Activated T-helper 1 cell treated with anti-CD3 and anti-CD28 coated beads, Interleukin-12 subunit alpha, Interleukin-12 subunit beta, Interleukin-2, Interleukin-4 antibody, amounts not matched to agents 30 ng/mL and 10 ng/mL and 1 ng/mL, durations not matched to agents 14 hours and 24 hours and 36 hours (primary cell): ENCODE measurements around the gene EPHA2. TPM values are rescaled to one million over a fixed set of nuclear protein-coding genes. Genes with fewer than 3 reads are reported as not detected.

ENCODE experiments used
- DNase-seq: peaks from one replicate; pipeline ENCODE4 v3.0.0; 2021; ENCODE audit warnings: low spot score
- H3K27ac Mint-ChIP-seq: one replicate; pipeline ENCODE4 v1.8.0; 2021; ENCODE audit warnings: mild to moderate bottlenecking, mixed read lengths
- H3K27me3 Mint-ChIP-seq: one replicate; pipeline ENCODE4 v1.8.0; 2022; ENCODE audit warnings: mild to moderate bottlenecking, moderate library complexity, mixed read lengths; ENCODE audit not compliant: insufficient read depth
- H3K36me3 Mint-ChIP-seq: one replicate; pipeline ENCODE4 v1.8.0; 2021; ENCODE audit warnings: low read depth, mixed read lengths
- H3K4me1 Mint-ChIP-seq: one replicate; pipeline ENCODE4 v1.8.0; 2021; ENCODE audit warnings: low read depth, mixed read lengths
- H3K4me3 Mint-ChIP-seq: one replicate; pipeline ENCODE4 v1.8.0; 2021; ENCODE audit warnings: mild to moderate bottlenecking, moderate library complexity, mixed read lengths
- H3K9me3 Mint-ChIP-seq: one replicate; pipeline ENCODE4 v1.8.0; 2021; ENCODE audit warnings: mixed read lengths
- intact Hi-C: fragments of 100-400 bp; cut with micrococcal nuclease; formaldehyde crosslinking; loops from one replicate; pipeline ENCODE4 v1.15.1; 2024
- total RNA-seq: library from RNA; stranded (reverse); gene quantifications from 2 replicates; pipeline ENCODE4 v1.2.3, GENCODE V29; 2022

Gene EPHA2
- total RNA-seq, 1 donor from 2014 or later = not detected

DNA sequence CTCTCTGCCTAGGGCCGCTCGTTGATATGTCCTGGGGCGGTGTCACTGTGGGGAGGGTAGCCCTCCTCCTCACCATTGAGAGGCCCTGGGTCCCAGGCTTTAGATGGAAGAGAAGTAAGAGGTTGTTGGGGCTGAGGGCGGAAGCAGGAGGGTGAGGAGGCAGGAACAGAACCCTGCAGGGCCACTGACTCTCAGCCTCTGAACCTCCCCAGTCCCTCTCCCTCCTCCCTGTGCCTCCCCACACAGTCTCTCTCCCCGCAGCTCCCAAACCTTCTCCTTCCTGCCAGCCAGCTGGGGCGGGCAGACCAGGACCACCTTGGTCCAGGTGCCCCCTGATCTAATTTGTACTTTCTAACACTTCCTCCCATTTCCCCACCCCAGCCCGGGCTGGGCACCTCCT, 68.1 kb downstream of the EPHA2 start:
- no peaks in the 10 kb centered on the region for H3K4me1 Mint-ChIP-seq
- peaks cover 4% of the 10 kb centered on the region for H3K27me3 Mint-ChIP-seq
- no peaks in the 10 kb centered on the region for H3K36me3 Mint-ChIP-seq
- no peak overlapping the region for H3K27ac Mint-ChIP-seq
- H3K9me3 Mint-ChIP-seq = no peaks in the 10 kb centered on the region
- intact Hi-C loops = no loop called here
- no peak overlapping the region for H3K4me3 Mint-ChIP-seq
- no peak for DNase-seq

- no peaks in the 10 kb centered on the region for H3K9me3 Mint-ChIP-seq
- H3K36me3 Mint-ChIP-seq = no peaks in the 10 kb centered on the region
- peaks cover 2% of the 10 kb centered on the region for H3K27me3 Mint-ChIP-seq
- H3K4me1 Mint-ChIP-seq = no peaks in the 10 kb centered on the region
- intact Hi-C loops = no loop called here
- H3K4me3 Mint-ChIP-seq = no peak overlapping the region
- H3K27ac Mint-ChIP-seq = no peak overlapping the region
- no peak for DNase-seq
Observed at GRCh38 chr1:16085522-16085921, 70.3 kb downstream of the EPHA2 start.

DNA sequence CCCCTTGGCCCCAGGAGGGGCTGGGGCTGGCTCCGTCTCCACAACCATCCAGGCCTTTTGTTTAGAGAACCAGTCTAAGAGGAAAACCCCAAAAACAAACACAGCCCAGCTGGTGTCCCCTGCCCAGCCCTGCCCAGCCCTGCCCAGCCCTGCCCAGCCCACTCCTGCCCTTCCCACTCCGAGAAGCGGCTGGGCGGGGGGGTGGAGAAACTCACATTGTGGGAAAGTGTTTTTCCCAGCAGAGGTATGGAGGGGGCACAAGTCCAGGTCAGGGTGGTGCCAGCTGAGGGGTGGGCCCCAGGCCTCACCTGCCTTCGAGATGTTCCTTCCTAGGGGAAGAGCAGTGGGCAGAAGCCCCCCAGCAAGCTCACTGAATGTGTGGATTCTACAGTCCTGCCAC, 72.4 kb downstream of the EPHA2 start:
- Mint-ChIP-seq H3K27ac (no peak overlapping the region), H3K27me3 (peaks cover 2% of the 10 kb centered on the region), H3K4me1 (peaks cover 8% of the 10 kb centered on the region), H3K36me3 (no peaks in the 10 kb centered on the region), H3K4me3 (no peak overlapping the region), H3K9me3 (no peaks in the 10 kb centered on the region)
- intact Hi-C loops = no loop called here
- no peak for DNase-seq

DNA sequence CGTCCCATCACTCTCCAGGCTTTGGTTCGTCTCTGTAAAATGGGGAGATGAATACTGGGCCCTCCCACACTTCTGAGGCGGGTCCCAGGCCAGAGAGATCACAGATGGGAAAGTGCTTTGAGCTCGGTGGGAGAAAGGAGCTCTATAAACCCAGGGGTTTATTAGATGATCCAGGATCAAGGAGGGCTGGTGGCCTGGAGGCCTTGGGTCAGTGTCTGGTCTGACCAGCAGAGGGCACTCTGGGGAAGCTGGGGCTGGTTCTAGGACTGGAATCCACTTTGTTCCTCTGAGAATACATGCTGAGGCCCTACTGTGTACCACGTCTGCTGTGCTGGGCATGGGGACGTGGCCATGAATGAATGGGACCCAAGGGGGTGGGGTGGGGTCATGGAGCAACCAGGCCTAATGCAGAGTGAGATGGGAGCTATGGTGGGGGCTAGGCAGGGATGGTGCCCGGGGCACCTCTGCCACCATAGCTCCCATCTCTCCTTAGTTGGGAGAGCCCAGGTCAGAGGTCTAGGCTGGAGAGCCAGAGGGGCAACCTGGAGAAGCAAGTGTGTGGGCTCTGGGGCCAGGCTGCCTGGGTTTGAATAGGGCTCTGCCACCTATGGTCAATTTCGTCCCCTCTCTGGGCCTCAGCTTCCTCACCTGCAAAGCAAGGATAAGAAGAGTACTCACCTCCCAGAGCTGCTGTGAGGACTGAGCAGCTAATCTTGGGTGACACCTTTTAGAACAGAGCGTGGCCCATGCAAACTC, 73.4 kb downstream of the EPHA2 start:
- peak; percentile 44 for DNase-seq

DNA sequence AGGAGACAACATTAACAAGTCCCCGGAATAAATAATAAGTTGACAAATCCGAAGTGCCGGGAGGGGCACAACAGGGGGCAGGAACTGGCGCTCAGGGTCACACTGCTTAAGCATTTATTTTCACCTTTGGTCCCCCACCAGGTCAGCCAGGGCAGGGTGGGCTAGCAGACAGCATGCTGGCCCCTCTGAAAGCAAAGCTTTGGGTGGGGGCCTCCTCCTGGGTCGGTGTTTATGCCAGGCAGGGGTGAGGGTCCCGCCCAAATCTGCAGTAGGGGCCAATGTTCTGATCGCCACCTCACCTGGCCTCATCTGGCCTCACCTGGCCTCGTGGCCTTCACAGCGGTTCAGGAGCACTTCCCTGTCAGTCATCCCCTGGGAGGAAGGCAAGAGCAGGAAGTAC, 74.2 kb downstream of the EPHA2 start:
- DNase-seq = no peak
- H3K27me3 Mint-ChIP-seq = no peaks in the 10 kb centered on the region
- H3K4me3 Mint-ChIP-seq = no peak overlapping the region
- H3K4me1 Mint-ChIP-seq = peaks cover 8% of the 10 kb centered on the region
- H3K36me3 Mint-ChIP-seq = no peaks in the 10 kb centered on the region
- intact Hi-C loops = no loop called here
- no peak overlapping the region for H3K27ac Mint-ChIP-seq
- no peaks in the 10 kb centered on the region for H3K9me3 Mint-ChIP-seq

More for the DNA sequence above, 73.4 kb downstream of the EPHA2 start:
- Mint-ChIP-seq H3K27ac (no peak overlapping the region), H3K9me3 (no peaks in the 10 kb centered on the region), H3K4me3 (no peak overlapping the region), H3K36me3 (no peaks in the 10 kb centered on the region), H3K4me1 (peaks cover 8% of the 10 kb centered on the region), H3K27me3 (peaks cover 2% of the 10 kb centered on the region)
- intact Hi-C loops = no loop called here

DNA sequence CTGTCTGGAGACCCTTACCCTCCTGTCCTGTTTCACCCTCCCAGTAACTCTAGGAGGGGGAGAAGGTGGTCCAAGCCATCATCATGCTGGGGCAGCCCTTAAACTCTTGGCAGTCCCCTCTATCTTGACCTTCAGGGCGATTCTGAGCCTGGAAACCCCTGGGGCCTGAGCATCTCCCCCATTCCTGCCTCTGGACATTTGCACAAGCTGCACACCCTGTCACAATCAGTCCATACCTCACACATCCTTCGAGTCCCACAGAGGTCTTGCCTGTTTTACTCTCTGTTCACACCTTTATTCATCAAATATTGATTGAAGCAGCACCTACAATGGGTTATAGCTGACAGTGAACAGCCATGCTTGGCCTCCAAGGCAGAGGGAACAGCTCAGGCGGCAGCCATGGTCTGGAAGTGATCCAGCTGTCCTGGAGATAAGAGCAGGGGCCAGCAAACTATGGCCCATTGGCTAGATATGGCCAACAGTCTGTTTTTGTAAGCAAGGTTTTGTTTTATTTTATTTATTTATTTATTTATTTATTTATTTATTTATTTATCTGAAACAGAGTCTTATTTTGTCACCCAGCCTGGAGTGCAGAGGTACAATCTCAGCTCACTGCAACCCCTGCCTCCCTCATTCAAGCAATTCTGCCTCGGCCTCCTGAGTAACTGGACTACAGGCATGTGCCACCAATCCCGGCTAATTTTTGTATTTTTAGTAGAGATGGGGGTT, 75.3 kb downstream of the EPHA2 start:
- intact Hi-C loops = no loop called here
- no peaks in the 10 kb centered on the region for H3K9me3 Mint-ChIP-seq
- H3K4me1 Mint-ChIP-seq = peaks cover 8% of the 10 kb centered on the region
- no peak overlapping the region for H3K4me3 Mint-ChIP-seq
- H3K36me3 Mint-ChIP-seq = no peaks in the 10 kb centered on the region
- no peak overlapping the region for H3K27ac Mint-ChIP-seq
- no peaks in the 10 kb centered on the region for H3K27me3 Mint-ChIP-seq
- no peak for DNase-seq

GRCh38 chr1:16078925-16079656, 76.8 kb downstream of the EPHA2 start:
- peak; percentile 69 for DNase-seq
- Mint-ChIP-seq H3K36me3 (no peaks in the 10 kb centered on the region), H3K27ac (peak overlapping the region; percentile 84), H3K9me3 (no peaks in the 10 kb centered on the region), H3K27me3 (peaks cover 4% of the 10 kb centered on the region), H3K4me3 (peak overlapping the region; percentile 69), H3K4me1 (peaks cover 13% of the 10 kb centered on the region)
- intact Hi-C loops = loop anchor here (1.0 to 2.0 kb wide), 4 partner anchors 108 to 284 kb away; partner anchors contain the start of gene CPLANE2

GRCh38 chr1:16077406-16078245, 78.2 kb downstream of the EPHA2 start:
- H3K4me3 Mint-ChIP-seq = no peak overlapping the region
- peaks cover 19% of the 10 kb centered on the region for H3K4me1 Mint-ChIP-seq
- peaks cover 11% of the 10 kb centered on the region for H3K27me3 Mint-ChIP-seq
- no peaks in the 10 kb centered on the region for H3K9me3 Mint-ChIP-seq
- intact Hi-C loops = loop anchor here (2.0 kb wide), 1 partner anchor 159 kb away; the partner anchor contains the start of gene CPLANE2
- no peak for DNase-seq
- H3K36me3 Mint-ChIP-seq = no peaks in the 10 kb centered on the region
- H3K27ac Mint-ChIP-seq = no peak overlapping the region

DNA sequence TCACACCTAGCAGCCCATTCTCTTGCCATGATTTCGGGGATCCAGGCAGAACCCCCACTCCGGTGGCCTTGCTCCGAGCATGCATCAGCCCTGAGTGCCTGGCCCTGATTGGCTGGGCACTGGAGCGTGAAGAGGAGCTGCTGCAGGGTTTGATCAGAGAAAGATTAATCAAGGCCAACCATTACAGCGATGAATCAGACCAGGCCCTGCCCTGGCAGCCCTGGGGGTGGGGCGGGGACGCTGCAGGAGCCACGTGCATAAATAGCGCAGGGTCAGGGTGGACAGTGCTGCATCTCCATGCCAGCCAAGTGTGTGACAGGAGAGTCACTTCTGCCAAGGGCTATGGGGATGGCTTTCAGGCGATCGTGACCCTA, 79.0 kb downstream of the EPHA2 start:
- Mint-ChIP-seq H3K4me3 (no peak overlapping the region), H3K27ac (no peak overlapping the region), H3K36me3 (no peaks in the 10 kb centered on the region), H3K9me3 (no peaks in the 10 kb centered on the region), H3K27me3 (peaks cover 18% of the 10 kb centered on the region), H3K4me1 (peaks cover 19% of the 10 kb centered on the region)
- intact Hi-C loops = no loop called here
- no peak for DNase-seq

DNA sequence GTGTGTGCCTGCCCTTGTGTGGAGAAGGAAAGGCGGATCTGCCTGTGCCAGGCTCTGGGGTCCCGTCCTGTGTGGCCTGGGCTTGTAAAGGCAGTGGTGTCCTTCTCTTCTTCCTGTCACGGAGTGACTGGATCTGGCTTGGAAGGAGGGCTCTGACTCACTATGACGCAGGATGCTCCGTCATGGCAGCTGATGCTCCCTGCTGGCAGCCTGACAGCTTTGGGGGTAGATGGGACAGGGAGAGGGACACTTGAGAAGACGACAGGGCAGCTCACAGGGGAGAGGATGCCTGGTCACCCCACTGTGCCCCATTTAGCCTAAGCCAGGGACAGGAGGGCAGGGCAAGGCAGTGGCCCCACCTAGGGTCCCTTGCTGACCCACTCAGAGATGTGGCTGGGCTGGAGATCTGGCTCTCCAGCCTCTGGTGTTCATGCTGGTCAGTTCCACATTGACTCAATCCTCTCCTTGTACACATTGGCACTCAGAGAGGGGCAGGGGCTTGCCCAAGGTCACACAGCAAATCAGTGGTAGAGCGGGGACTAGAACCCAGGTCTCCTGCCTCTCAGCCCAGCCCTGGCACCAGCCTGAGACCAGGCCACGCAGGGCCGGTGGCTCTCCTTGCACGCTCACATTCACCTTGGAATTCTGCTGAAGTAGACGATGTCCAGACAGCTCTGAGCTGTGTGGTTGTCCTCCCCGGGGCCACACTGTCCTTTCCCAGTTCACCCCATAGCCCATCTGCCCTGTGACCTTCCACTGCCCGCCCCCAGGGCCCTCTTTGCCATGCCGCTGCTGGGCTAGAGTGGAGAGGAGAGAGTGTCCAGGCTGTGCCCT, 79.6 kb downstream of the EPHA2 start:
- no peak overlapping the region for H3K4me3 Mint-ChIP-seq
- no peaks in the 10 kb centered on the region for H3K9me3 Mint-ChIP-seq
- peaks cover 23% of the 10 kb centered on the region for H3K27me3 Mint-ChIP-seq
- intact Hi-C loops = no loop called here
- no peak overlapping the region for H3K27ac Mint-ChIP-seq
- H3K36me3 Mint-ChIP-seq = no peaks in the 10 kb centered on the region
- DNase-seq = no peak
- peaks cover 20% of the 10 kb centered on the region for H3K4me1 Mint-ChIP-seq

DNA sequence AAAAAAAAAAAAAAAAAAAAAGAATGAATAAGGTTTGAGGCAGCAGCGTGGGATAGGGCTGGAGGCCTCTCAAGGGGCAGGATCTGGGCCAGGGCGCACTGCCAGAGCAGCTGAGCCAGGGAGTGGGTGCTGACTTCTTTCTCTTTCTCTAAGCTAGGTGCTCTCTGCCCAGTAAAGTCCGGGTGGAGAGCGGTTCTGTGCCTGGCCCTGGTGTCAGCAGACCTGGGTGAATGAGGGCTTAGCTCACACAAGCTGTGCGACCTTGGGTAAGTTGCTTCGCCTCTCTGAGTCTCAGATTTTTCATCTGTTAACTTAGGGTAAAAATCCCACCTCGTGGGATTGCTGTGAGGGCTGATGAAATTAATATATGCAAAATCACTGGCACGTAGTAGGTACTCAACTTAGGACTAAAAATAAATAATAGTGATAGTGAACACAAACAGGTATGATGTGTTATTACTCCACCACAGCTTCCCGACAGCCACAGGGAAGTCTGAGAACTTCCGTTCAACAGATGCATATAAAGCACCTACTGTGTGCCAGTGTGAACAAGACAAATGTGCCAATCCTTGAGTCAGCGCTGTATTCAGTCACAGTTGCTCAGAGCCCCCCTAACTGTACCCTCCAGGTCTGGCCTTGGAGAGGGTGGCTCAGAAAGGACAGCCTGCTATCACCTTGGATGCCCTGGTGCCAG, 80.4 kb downstream of the EPHA2 start:
- intact Hi-C loops = no loop called here
- H3K4me3 Mint-ChIP-seq = no peak overlapping the region
- no peaks in the 10 kb centered on the region for H3K36me3 Mint-ChIP-seq
- peaks cover 25% of the 10 kb centered on the region for H3K4me1 Mint-ChIP-seq
- DNase-seq = no peak
- H3K27me3 Mint-ChIP-seq = peaks cover 26% of the 10 kb centered on the region
- no peak overlapping the region for H3K27ac Mint-ChIP-seq
- no peaks in the 10 kb centered on the region for H3K9me3 Mint-ChIP-seq
